Motor neuron (in vitro differentiated cells): ENCODE data around the gene OBSL1. TPM values are rescaled to one million over a fixed set of nuclear protein-coding genes. Genes with fewer than 3 reads are reported as not detected.

Source experiments
- ATAC-seq, 8 experiments: fragments of 200-7000 bp; cut with Tn5 transposase; replicated peaks in 6 of 8; 2 replicates each; pipeline ENCODE4 v1.8.0; 2021; ENCODE audit warnings: mild to moderate bottlenecking in 8 of 8, moderate library complexity in 8 of 8
- H3K27ac ChIP-seq, 2 donors: fragments of 250-450 bp; sonication (Bioruptor Pico); 2 replicates each; pipeline ENCODE4 v1.9.0; 2021; ENCODE audit warnings: antibody characterized with exemption in 2 of 2, mild to moderate bottlenecking in 2 of 2, moderate library complexity in 1 of 2
- H3K4me1 ChIP-seq, 2 donors: fragments of 250-450 bp; sonication (Bioruptor Pico); replicated peaks in 1 of 2; 2 replicates each; pipeline ENCODE4 v1.6.1; 2021; ENCODE audit warnings: antibody characterized with exemption in 2 of 2, mild to moderate bottlenecking in 2 of 2, moderate library complexity in 1 of 2
- H3K4me3 ChIP-seq, 5 donors: fragments of 250-450 bp; sonication (Bioruptor Pico); 2 replicates each; pipeline ENCODE4 v1.9.0; 2021; ENCODE audit warnings: antibody characterized with exemption in 5 of 5, mild to moderate bottlenecking in 5 of 5, moderate library complexity in 4 of 5
- WGBS, 10 experiments: fragments of 450-650 bp; shearing (Covaris generic); methylation state at CpG; one replicate each; pipeline ENCODE4 v1.0.0; 2022; 5-methylcytosine and 5-hydroxymethylcytosine counted together
- in situ Hi-C, 9 experiments: fragments of 400-800 bp; cut with MboI; loops; one replicate each; pipeline ENCODE4 v1.15.0; 2021; ENCODE audit warnings: low sequenced_read_pairs in 9 of 9, low pct_unique_long_range_greater_than_20kb in 2 of 9; ENCODE audit not compliant: unreplicated experiment in 9 of 9
- total RNA-seq, 8 experiments: library from RNA; unstranded; fragments of 300-600 nt; gene quantifications; 2 replicates each; pipeline versions ENCODE4 v1.2.3 to v1.2.4, GENCODE V29; 2022

Gene OBSL1
- 100 to 1,000 TPM in 1 of 8 experiments, 10 to 100 TPM in 7; 26.0 to 106 (median 51.8) TPM for total RNA-seq

- peak; percentile 60 to 83 (median 79) for ATAC-seq
- in situ Hi-C loops, result no loop called here
- Histone ChIP-seq H3K4me1 (peaks cover 27 to 30% of the 10 kb centered on the region in 2 donors), H3K4me3 (peak within 1 kb of the TSS; percentile 61 to 96 (median 72)), H3K27ac (peak within 1 kb of the TSS; percentile 78 to 87)
- WGBS, 10 experiments, result 0 to 20% methylated on average over 1 to 2 of the region's 42 CpGs; no CpG with 5 or more reads in 8 of the 10 experiments
These were observed at the start of gene OBSL1 for GRCh38 chr2:219571311-219572236. OBSL1 (minus strand) TSS chr2:219571539; CDS start chr2:219571232, 307 bp downstream.

GRCh38 chr2:219620546-219620945 lies 49.2 kb upstream of the OBSL1 start:
- H3K4me1 ChIP-seq, result peaks cover 4 to 8% of the 10 kb centered on the region in 2 donors
- H3K27ac ChIP-seq, result no peak overlapping the region
- no peak for ATAC-seq
- WGBS, 10 experiments, result 11 to 92% (median 80%) methylated on average over 1 to 6 of the region's 6 CpGs; no CpG with 5 or more reads in 2 of the 10 experiments
- in situ Hi-C loops, result no loop called here
- H3K4me3 ChIP-seq, result no peak overlapping the region

DNA sequence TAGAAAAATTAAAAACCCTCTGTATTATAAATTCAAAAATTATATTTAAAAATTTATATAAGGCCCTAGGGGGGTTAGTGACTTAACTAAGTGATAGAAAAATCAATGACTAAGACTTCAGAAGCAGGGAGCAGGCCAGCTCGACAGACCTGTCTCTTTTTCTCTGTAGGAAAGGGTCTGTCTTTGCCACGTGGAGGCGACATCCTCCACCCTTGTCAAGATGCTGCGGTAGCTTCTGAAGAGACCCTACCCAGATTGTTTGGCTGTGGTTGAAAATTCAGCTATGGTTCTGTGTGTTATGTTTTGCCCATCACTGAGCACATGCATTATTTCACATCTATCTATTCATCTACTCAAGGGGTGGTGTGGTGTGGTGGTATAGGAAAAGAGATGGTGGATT lies 47.9 kb upstream of the OBSL1 start:
- Histone ChIP-seq H3K4me1 (peaks cover 4 to 8% of the 10 kb centered on the region in 2 donors), H3K27ac (no peak overlapping the region), H3K4me3 (no peak overlapping the region)
- in situ Hi-C loops, result no loop called here
- ATAC-seq, result peak in 5 of 8 experiments; percentile 62 to 84 (median 76)
- 0 to 70% (median 29%) methylated on average over 1 to 4 of the region's 4 CpGs; no CpG with 5 or more reads in 2 of the 10 experiments for WGBS, 10 experiments

DNA sequence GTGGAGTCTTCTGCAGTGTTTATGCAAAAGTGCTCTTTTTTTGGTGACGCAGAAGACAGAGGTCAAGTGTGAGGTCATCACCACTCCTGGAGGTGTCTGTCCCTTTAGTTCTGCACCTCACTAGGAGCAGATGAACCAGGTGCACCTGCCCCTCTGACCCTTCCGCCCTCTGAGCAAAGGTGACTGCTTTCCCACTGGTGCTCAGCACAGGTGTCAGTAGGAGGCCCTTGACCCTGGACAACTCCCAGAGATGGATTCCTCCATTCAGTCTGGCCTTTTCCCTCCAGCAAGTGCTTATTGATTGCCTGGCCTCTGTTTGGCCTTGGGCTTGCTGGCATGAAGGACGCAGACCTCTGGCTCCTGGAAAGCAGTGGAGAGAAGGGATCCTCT lies 47.4 kb upstream of the OBSL1 start:
- Histone ChIP-seq H3K4me3 (no peak overlapping the region), H3K27ac (no peak overlapping the region), H3K4me1 (peaks cover 4 to 8% of the 10 kb centered on the region in 2 donors)
- in situ Hi-C loops, result no loop called here
- 44 to 100% (median 100%) methylated on average over 1 to 2 of the region's 3 CpGs; no CpG with 5 or more reads in 1 of the 10 experiments for WGBS, 10 experiments
- ATAC-seq, result no peak

DNA sequence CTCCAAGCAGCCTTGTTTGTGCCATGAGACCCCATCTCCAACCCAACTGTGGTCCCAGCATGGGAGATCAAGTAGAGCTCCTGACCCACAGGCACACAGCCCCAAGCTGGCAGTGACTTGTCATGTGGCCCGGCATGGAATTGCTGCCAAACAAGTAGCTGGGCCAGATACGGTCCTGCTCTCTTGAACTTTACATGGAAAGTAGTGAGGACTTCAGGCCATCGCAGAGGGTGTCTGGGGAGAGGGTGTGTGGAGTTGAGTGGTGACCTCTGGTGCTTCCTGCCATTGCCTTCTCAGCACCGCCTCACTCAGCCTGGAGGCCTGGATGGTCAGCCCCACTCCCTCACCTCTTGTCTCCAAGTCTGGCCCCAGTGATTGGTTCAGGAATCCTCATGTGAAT lies 45.2 kb upstream of the OBSL1 start:
- peaks cover 4 to 8% of the 10 kb centered on the region in 2 donors for H3K4me1 ChIP-seq
- 80 to 100% (median 97%) methylated on average over 1 to 3 of the region's 4 CpGs; no CpG with 5 or more reads in 6 of the 10 experiments for WGBS, 10 experiments
- H3K27ac ChIP-seq, result no peak overlapping the region
- no peak overlapping the region for H3K4me3 ChIP-seq
- no peak for ATAC-seq
- in situ Hi-C loops, result no loop called here

- Histone ChIP-seq H3K4me1 (peaks cover 4 to 8% of the 10 kb centered on the region in 2 donors), H3K4me3 (no peak overlapping the region), H3K27ac (no peak overlapping the region)
- ATAC-seq, result no peak
- WGBS, 10 experiments, result 40 to 100% (median 87%) methylated on average over 1 to 3 of the region's 12 CpGs; no CpG with 5 or more reads in 5 of the 10 experiments
- in situ Hi-C loops, result no loop called here
These were observed 44.6 kb upstream of the OBSL1 start for GRCh38 chr2:219615894-219616293.

GRCh38 chr2:219615036-219615435 lies 43.7 kb upstream of the OBSL1 start:
- Histone ChIP-seq H3K4me3 (no peak overlapping the region), H3K27ac (no peak overlapping the region), H3K4me1 (peaks cover 4 to 8% of the 10 kb centered on the region in 2 donors)
- ATAC-seq, result no peak
- in situ Hi-C loops, result no loop called here
- no CpG with 5 or more reads among the region's 11 CpGs for WGBS, 10 experiments

- WGBS, 10 experiments, result 93 to 100% (median 97%) methylated on average over 1 to 6 of the region's 11 CpGs; no CpG with 5 or more reads in 7 of the 10 experiments
- in situ Hi-C loops, result no loop called here
- ATAC-seq, result no peak
- Histone ChIP-seq H3K4me1 (peaks cover 4 to 8% of the 10 kb centered on the region in 2 donors), H3K27ac (no peak overlapping the region), H3K4me3 (no peak overlapping the region)
These were observed 42.9 kb upstream of the OBSL1 start for GRCh38 chr2:219614076-219614860.

DNA sequence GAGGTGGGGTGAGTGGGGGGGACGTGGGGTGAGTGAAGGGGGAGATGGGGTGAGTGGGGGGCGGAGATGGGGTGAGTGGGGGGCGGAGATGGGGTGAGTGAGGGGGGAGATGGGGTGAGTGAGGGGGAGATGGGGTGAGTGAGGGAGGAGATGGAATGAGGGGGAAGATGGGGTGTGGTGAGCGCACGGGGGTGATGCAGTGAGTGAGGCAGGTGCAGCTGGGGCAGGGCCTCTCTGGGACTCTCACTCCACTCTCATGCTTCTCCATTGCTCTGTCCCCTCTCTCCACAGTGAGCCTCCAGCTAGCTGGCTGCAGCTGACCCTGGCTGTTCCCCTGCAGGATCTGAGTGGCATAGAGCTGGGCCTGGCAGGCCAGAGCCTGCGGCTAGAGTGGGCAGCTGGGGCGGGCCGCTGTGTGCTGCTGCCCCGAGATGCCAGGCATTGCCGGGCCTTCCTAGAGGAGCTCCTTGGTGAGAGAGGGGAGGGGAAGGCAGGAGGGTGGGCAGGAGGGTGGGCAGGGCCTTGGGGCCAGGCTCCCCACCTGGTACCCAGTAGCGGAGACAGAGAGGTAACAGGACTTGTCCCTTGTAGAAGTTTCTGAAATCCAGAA lies 42.2 kb upstream of the OBSL1 start:
- no peak for ATAC-seq
- in situ Hi-C loops, result no loop called here
- Histone ChIP-seq H3K4me3 (no peak overlapping the region), H3K27ac (no peak overlapping the region), H3K4me1 (peaks cover under 1 to 3% of the 10 kb centered on the region in 2 donors)
- no CpG with 5 or more reads among the region's 11 CpGs for WGBS, 10 experiments

DNA sequence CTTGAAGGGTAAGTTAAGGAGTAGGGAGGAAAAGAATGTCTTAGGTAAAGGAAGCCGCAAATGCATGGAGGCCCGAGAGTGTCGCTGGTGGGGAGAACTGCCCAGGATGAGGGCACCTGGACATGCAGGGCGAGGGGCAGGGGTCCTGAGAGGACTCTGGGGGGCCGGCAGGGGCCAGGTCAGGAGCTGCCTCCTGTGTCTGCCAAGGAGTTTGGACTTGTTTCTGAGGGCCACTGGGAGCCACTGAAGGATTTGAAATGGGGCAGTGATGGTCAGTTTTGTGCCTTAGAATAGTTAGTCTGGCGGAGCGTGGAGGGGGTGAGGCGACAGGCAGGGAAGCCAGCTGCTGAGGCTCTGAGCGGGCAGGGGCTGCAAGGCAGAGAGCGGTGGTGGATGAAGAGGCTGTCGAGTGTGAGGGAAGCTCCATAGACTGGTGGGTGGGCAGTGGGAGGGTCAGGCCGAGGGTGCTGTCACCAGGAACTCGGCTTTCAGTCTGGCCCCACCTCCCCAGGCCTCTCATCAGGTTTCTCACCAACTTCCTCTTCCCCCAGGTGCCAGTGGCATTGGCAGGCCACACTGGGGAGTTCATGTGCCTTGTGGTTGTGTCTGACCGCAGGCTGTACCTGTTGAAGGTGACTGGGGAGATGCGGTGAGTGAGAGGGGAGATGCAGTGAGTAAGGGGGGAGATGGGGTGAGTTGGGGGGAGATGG lies 41.4 kb upstream of the OBSL1 start:
- in situ Hi-C loops, result no loop called here
- no peaks in the 10 kb centered on the region for H3K4me1 ChIP-seq
- no peak for ATAC-seq
- no peak overlapping the region for H3K4me3 ChIP-seq
- WGBS, 10 experiments, result 33 to 100% (median 88%) methylated on average over 1 to 3 of the region's 15 CpGs; no CpG with 5 or more reads in 4 of the 10 experiments
- H3K27ac ChIP-seq, result no peak overlapping the region

- 0 to 96% (median 86%) methylated on average over 1 to 8 of the region's 12 CpGs; no CpG with 5 or more reads in 5 of the 10 experiments for WGBS, 10 experiments
These were observed 40.7 kb upstream of the OBSL1 start for GRCh38 chr2:219611866-219612576.

GRCh38 chr2:219611306-219611705 lies 40.0 kb upstream of the OBSL1 start:
- H3K4me1 ChIP-seq, result no peaks in the 10 kb centered on the region
- WGBS, 10 experiments, result 96 to 100% methylated on average over 1 to 5 of the region's 9 CpGs; no CpG with 5 or more reads in 8 of the 10 experiments
- in situ Hi-C loops, result no loop called here

More at GRCh38 chr2:219611866-219612576, 40.7 kb upstream of the OBSL1 start:
- peak in 1 of 8 experiments; percentile 13 for ATAC-seq
- Histone ChIP-seq H3K4me3 (no peak overlapping the region), H3K27ac (no peak overlapping the region), H3K4me1 (no peaks in the 10 kb centered on the region)
- in situ Hi-C loops, result no loop called here

More at GRCh38 chr2:219611306-219611705, 40.0 kb upstream of the OBSL1 start:
- H3K27ac ChIP-seq, result no peak overlapping the region
- H3K4me3 ChIP-seq, result no peak overlapping the region
- no peak for ATAC-seq
